ENCODE results near the gene PDXK. TPM values are rescaled to one million over a fixed set of nuclear protein-coding genes. Genes with fewer than 3 reads are reported as not detected.

Gene PDXK
- total and polyA plus RNA-seq, 2 of the 8 experiments (the other 6 are each of a cell fraction or from before 2014, with no cell fraction given): 78.0 to 112 TPM

GRCh38 chr21:43754948-43755781 lies 36.2 kb downstream of the PDXK start (continued):
- TF ChIP-seq CHD7 (IDR thresholded peaks at IDR 0.05; ENCODE audit: insufficient replicate concordance, low read length): no peak
- no peak for TF ChIP-seq BRCA1 (IDR thresholded peaks at IDR 0.05; ENCODE audit: low read depth, low read length)
- peak; percentile 69 for TF ChIP-seq CHD2 (IDR thresholded peaks at IDR 0.05; ENCODE audit: low read length)
- TF ChIP-seq KDM5A (IDR thresholded peaks at IDR 0.05; ENCODE audit: low read length): no peak
- TF ChIP-seq POU5F1 (IDR thresholded peaks at IDR 0.05; ENCODE audit: low read depth, low read length): no peak
- TF ChIP-seq SP1 (IDR thresholded peaks at IDR 0.05; ENCODE audit: low read depth, low read length): peak; percentile 84

Measured in H1 (cell line).